ENCODE measurements around the gene C4B.
"Not testable (repeated sequence)": the region's sequence is repeated elsewhere in the genome, so short reads cannot be mapped to it uniquely, and the experiment has no call there.

Gene C4B

GRCh38 chr6:32014547-32014946 is at the start of gene C4B:
Gene C4B (plus strand): TSS chr6:32014795. CDS start chr6:32014846, 51 bp downstream.
- not testable (repeated sequence) for DNase-seq

- DNase-seq = no peak
Observed at GRCh38 chr6:31965700-31966099, 48.9 kb upstream of the C4B start.

GRCh38 chr6:31966506-31966905 is 48.1 kb upstream of the C4B start:
- DNase-seq = no peak

GRCh38 chr6:31966997-31967925 is 47.3 kb upstream of the C4B start:
- DNase-seq = no peak

GRCh38 chr6:31967926-31968320 is 46.7 kb upstream of the C4B start:
- no peak for DNase-seq

- DNase-seq = no peak
Observed at GRCh38 chr6:31968326-31968725, 46.3 kb upstream of the C4B start.

GRCh38 chr6:31968791-31969711 is 45.5 kb upstream of the C4B start:
- DNase-seq = no peak

- DNase-seq = no peak
Observed at GRCh38 chr6:31969712-31970603, 44.6 kb upstream of the C4B start.

- no peak for DNase-seq
Observed at GRCh38 chr6:31970604-31971271, 43.9 kb upstream of the C4B start.

- no peak for DNase-seq
Observed at GRCh38 chr6:31971279-31971992, 43.2 kb upstream of the C4B start.

- peak; percentile 98 for DNase-seq
Observed at GRCh38 chr6:31971993-31972708, 42.4 kb upstream of the C4B start, which contains the start of gene DXO. Gene DXO (minus strand): TSS chr6:31972138. CDS start chr6:31971675, 463 bp downstream.

- DNase-seq = no peak
Observed at GRCh38 chr6:31972709-31973350, 41.8 kb upstream of the C4B start.

- DNase-seq = not testable (repeated sequence)
Observed at GRCh38 chr6:31976065-31976464, 38.5 kb upstream of the C4B start.

GRCh38 chr6:31977816-31978431 is 36.7 kb upstream of the C4B start:
- no peak for DNase-seq

GRCh38 chr6:31978831-31979230 is 35.8 kb upstream of the C4B start:
- DNase-seq = no peak

GRCh38 chr6:31979238-31979898 is 35.2 kb upstream of the C4B start:
- DNase-seq = no peak

- not testable (repeated sequence) for DNase-seq
Observed at GRCh38 chr6:31980195-31980876, 34.3 kb upstream of the C4B start.

GRCh38 chr6:31980998-31981397 is 33.6 kb upstream of the C4B start:
- DNase-seq = not testable (repeated sequence)

All from 8988T (cell line).